Measurements from ENCODE around the gene ZBTB42. TPM values are rescaled to one million over a fixed set of nuclear protein-coding genes. Genes with fewer than 3 reads are reported as not detected.

Gene ZBTB42
- total RNA-seq, 1 experiment from 2014 or later, result 1.0 TPM

GRCh38 chr14:104758981-104759969, 41.6 kb upstream of the ZBTB42 start:
- peaks cover 2% of the 10 kb centered on the region for H3K4me1 Mint-ChIP-seq (ENCODE audit: insufficient read depth, unreplicated experiment)
- no peak for TF ChIP-seq CTCF (IDR thresholded peaks at IDR 0.05; ENCODE audit: unreplicated experiment)
- H3K36me3 Mint-ChIP-seq (ENCODE audit: insufficient read depth, unreplicated experiment), result peaks cover 31% of the 10 kb centered on the region
- no TSS peak for BruUV-seq (replicated peaks)
- intact Hi-C loops (cut with micrococcal nuclease), result no loop called here
- H3K4me3 Mint-ChIP-seq (ENCODE audit: unreplicated experiment), result no peak overlapping the region
- no peaks in the 10 kb centered on the region for H3K27me3 Mint-ChIP-seq (ENCODE audit: insufficient read depth, unreplicated experiment)
- POLR2A ChIA-PET, result no interaction called here
- H3K27ac Mint-ChIP-seq (ENCODE audit: low read depth, unreplicated experiment), result no peak overlapping the region
- CTCF ChIA-PET, result no interaction called here
- no peaks in the 10 kb centered on the region for H3K9me3 Mint-ChIP-seq (ENCODE audit: unreplicated experiment)
- DNase-seq (ENCODE audit: unreplicated experiment), result no peak

- Mint-ChIP-seq H3K36me3 (ENCODE audit: insufficient read depth, unreplicated experiment) (peaks cover 7% of the 10 kb centered on the region), H3K4me3 (ENCODE audit: unreplicated experiment) (no peak overlapping the region), H3K27ac (ENCODE audit: low read depth, unreplicated experiment) (no peak overlapping the region), H3K27me3 (ENCODE audit: insufficient read depth, unreplicated experiment) (no peaks in the 10 kb centered on the region), H3K9me3 (ENCODE audit: unreplicated experiment) (peaks cover 11% of the 10 kb centered on the region), H3K4me1 (ENCODE audit: insufficient read depth, unreplicated experiment) (no peaks in the 10 kb centered on the region)
- no peak for TF ChIP-seq CTCF (IDR thresholded peaks at IDR 0.05; ENCODE audit: unreplicated experiment)
- ChIA-PET CTCF (interaction anchor here (0.7 to 2.4 kb wide), 3 partner anchors 53 to 99 kb away, joined by 3 to 8 read pairs (median 4); no protein-coding TSS in a partner anchor), POLR2A (interaction anchor here (0.7 to 1.2 kb wide), 2 partner anchors 17 to 85 kb away, joined by 3 to 4 read pairs; no protein-coding TSS in a partner anchor)
- no peak for DNase-seq (ENCODE audit: unreplicated experiment)
- intact Hi-C loops (cut with micrococcal nuclease), result no loop called here
- BruUV-seq (replicated peaks), result no TSS peak
These were observed 35.4 kb upstream of the ZBTB42 start for GRCh38 chr14:104765517-104765916.

DNA sequence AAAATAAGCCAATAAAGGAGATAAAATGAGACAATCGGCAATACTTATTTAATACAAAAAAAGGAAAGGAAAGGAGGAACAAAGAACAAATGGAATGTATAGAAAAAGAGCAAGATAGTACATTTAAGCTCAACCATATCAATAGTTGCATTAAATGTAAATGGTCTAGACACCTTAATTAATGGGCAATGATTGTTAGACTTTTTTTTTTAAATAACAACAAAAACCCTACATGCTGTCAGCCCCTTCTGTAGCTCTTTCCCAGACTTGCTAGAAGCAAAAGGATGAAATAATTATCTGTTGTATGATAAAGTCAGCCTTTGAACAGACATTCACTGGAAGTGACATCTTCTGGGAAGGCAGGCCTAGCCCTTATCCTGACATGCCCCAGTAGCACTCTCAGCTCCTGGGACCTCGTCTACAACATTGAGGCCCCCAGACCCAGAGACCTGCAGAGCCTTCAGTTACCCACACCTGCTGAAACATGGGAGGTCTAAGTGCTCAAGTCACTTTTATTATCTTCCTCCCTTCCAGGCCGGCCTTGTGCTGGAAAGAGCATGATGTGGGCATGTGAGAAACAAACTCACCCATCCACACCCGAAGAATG, 34.5 kb upstream of the ZBTB42 start:
- Mint-ChIP-seq H3K4me3 (ENCODE audit: unreplicated experiment) (no peak overlapping the region), H3K27ac (ENCODE audit: low read depth, unreplicated experiment) (no peak overlapping the region), H3K4me1 (ENCODE audit: insufficient read depth, unreplicated experiment) (no peaks in the 10 kb centered on the region), H3K9me3 (ENCODE audit: unreplicated experiment) (peaks cover 11% of the 10 kb centered on the region), H3K36me3 (ENCODE audit: insufficient read depth, unreplicated experiment) (peaks cover 15% of the 10 kb centered on the region), H3K27me3 (ENCODE audit: insufficient read depth, unreplicated experiment) (no peaks in the 10 kb centered on the region)
- no peak for DNase-seq (ENCODE audit: unreplicated experiment)
- intact Hi-C loops (cut with micrococcal nuclease), result no loop called here
- BruUV-seq (replicated peaks), result no TSS peak
- TF ChIP-seq CTCF (IDR thresholded peaks at IDR 0.05; ENCODE audit: unreplicated experiment), result no peak
- ChIA-PET CTCF (interaction anchor here (0.5 to 4.7 kb wide), 7 partner anchors 14 to 343 kb away, joined by 3 to 47 read pairs (median 4); partner anchors contain the start of gene SIVA1), POLR2A (interaction anchor here (0.7 to 1.2 kb wide), 3 partner anchors 10 to 85 kb away, joined by 3 to 4 read pairs (median 4); no protein-coding TSS in a partner anchor)

Measured in MCF 10A (cell line).